ENCODE measurements around the gene SPCS2.

DNA sequence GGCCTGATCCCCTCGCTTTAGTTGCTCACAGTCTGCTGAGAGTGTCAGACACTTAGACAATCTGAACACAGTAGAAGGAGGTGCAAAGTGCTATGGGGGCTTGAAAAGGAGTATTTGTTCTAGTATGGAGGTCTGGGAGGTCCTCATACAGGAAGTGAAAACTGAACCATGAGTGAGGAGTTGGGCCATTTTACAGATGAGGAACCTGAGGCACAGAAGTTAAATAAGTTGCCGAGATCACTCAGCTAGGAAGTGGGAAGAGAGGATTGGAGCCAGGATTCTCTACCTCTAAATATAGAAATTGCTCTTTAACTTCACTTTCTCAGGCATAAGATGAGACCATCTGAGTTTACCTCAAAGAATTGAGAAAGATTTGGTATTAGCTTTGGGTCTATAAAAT is 35.7 kb downstream of the SPCS2 start:
- TF ChIP-seq, protein P1, sequence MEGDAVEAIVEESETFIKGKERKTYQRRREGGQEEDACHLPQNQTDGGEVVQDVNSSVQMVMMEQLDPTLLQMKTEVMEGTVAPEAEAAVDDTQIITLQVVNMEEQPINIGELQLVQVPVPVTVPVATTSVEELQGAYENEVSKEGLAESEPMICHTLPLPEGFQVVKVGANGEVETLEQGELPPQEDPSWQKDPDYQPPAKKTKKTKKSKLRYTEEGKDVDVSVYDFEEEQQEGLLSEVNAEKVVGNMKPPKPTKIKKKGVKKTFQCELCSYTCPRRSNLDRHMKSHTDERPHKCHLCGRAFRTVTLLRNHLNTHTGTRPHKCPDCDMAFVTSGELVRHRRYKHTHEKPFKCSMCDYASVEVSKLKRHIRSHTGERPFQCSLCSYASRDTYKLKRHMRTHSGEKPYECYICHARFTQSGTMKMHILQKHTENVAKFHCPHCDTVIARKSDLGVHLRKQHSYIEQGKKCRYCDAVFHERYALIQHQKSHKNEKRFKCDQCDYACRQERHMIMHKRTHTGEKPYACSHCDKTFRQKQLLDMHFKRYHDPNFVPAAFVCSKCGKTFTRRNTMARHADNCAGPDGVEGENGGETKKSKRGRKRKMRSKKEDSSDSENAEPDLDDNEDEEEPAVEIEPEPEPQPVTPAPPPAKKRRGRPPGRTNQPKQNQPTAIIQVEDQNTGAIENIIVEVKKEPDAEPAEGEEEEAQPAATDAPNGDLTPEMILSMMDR (conservative IDR thresholded peaks at IDR 0.05), result no peak
- no peak for TF ChIP-seq ZFX (IDR thresholded peaks at IDR 0.05)
